ENCODE data around the gene TTLL11. TPM values are rescaled to one million over a fixed set of nuclear protein-coding genes. Genes with fewer than 3 reads are reported as not detected.
A peak's percentile ranks its signal among the peaks of the same experiment; 100 is the strongest.

Gene TTLL11
- total RNA-seq, 1 donor from 2014 or later, result 0.75 TPM

- Mint-ChIP-seq H3K27me3 (ENCODE audit: insufficient read depth, low read depth) (no peaks in the 10 kb centered on the region), H3K36me3 (no peaks in the 10 kb centered on the region), H3K27ac (no peak overlapping the region), H3K4me1 (peaks cover 19% of the 10 kb centered on the region), H3K9me3 (no peaks in the 10 kb centered on the region), H3K4me3 (no peak overlapping the region)
- no peak overlapping the region for H3K9ac ChIP-seq
- H3F3A ChIP-seq (ENCODE audit: low read depth), result no peaks in the 10 kb centered on the region
- no peak overlapping the region for H3K27ac ChIP-seq
- H3K9me3 ChIP-seq (ENCODE audit: low read depth), result no peaks in the 10 kb centered on the region
- no peaks in the 10 kb centered on the region for H3K79me2 ChIP-seq (ENCODE audit: low read depth)
- no peak for DNase-seq (ENCODE audit: low spot score)
- peaks cover 5% of the 10 kb centered on the region for H3K4me1 ChIP-seq
- H3K4me2 ChIP-seq, result no peak overlapping the region
- no peak overlapping the region for H3K4me3 ChIP-seq
- H3K27me3 ChIP-seq, result peaks cover 5% of the 10 kb centered on the region
- H3K36me3 ChIP-seq, result no peaks in the 10 kb centered on the region
- H2AFZ ChIP-seq (replicated peaks), result no peak overlapping the region
- H4K20me1 ChIP-seq (ENCODE audit: low read depth), result no peaks in the 10 kb centered on the region
- TF ChIP-seq EZH2phosphoT487 (IDR thresholded peaks at IDR 0.05) (no peak), EZH2 (IDR thresholded peaks at IDR 0.05) (no peak), CTCF (IDR thresholded peaks at IDR 0.05) (no peak)
These were observed 150.2 kb downstream of the TTLL11 start for GRCh38 chr9:121942866-121943382.

GRCh38 chr9:121942313-121942712, 150.8 kb downstream of the TTLL11 start:
- Histone ChIP-seq H3K4me1 (peaks cover 5% of the 10 kb centered on the region), H3K27ac (no peak overlapping the region)
- no peaks in the 10 kb centered on the region for H3K36me3 Mint-ChIP-seq

GRCh38 chr9:121939643-121940042, 153.5 kb downstream of the TTLL11 start:
- Mint-ChIP-seq H3K9me3 (no peaks in the 10 kb centered on the region), H3K4me3 (no peak overlapping the region), H3K36me3 (no peaks in the 10 kb centered on the region), H3K27ac (no peak overlapping the region), H3K27me3 (ENCODE audit: insufficient read depth, low read depth) (no peaks in the 10 kb centered on the region), H3K4me1 (no peaks in the 10 kb centered on the region)
- H3F3A ChIP-seq (ENCODE audit: low read depth), result no peaks in the 10 kb centered on the region
- no peaks in the 10 kb centered on the region for H3K79me2 ChIP-seq (ENCODE audit: low read depth)
- H3K27ac ChIP-seq, result no peak overlapping the region
- H3K36me3 ChIP-seq, result no peaks in the 10 kb centered on the region
- peak overlapping the region; percentile 46 for H2AFZ ChIP-seq (replicated peaks)
- peaks cover 5% of the 10 kb centered on the region for H3K27me3 ChIP-seq
- DNase-seq (ENCODE audit: low spot score), result no peak
- H3K9me3 ChIP-seq (ENCODE audit: low read depth), result no peaks in the 10 kb centered on the region
- H3K4me2 ChIP-seq, result no peak overlapping the region
- no peak overlapping the region for H3K9ac ChIP-seq
- no peak overlapping the region for H3K4me3 ChIP-seq
- TF ChIP-seq EZH2phosphoT487 (IDR thresholded peaks at IDR 0.05) (no peak), EZH2 (IDR thresholded peaks at IDR 0.05) (no peak), CTCF (IDR thresholded peaks at IDR 0.05) (no peak)
- no peaks in the 10 kb centered on the region for H4K20me1 ChIP-seq (ENCODE audit: low read depth)
- H3K4me1 ChIP-seq, result no peaks in the 10 kb centered on the region

More at GRCh38 chr9:121942313-121942712, 150.8 kb downstream of the TTLL11 start:
- no peaks in the 10 kb centered on the region for H3F3A ChIP-seq (ENCODE audit: low read depth)
- Mint-ChIP-seq H3K9me3 (no peaks in the 10 kb centered on the region), H3K4me3 (no peak overlapping the region), H3K27ac (no peak overlapping the region), H3K27me3 (ENCODE audit: insufficient read depth, low read depth) (no peaks in the 10 kb centered on the region), H3K4me1 (peaks cover 13% of the 10 kb centered on the region)
- no peak overlapping the region for H2AFZ ChIP-seq (replicated peaks)
- H3K4me3 ChIP-seq, result no peak overlapping the region
- H4K20me1 ChIP-seq (ENCODE audit: low read depth), result no peaks in the 10 kb centered on the region
- H3K79me2 ChIP-seq (ENCODE audit: low read depth), result no peaks in the 10 kb centered on the region
- H3K9ac ChIP-seq, result no peak overlapping the region
- H3K36me3 ChIP-seq, result no peaks in the 10 kb centered on the region
- DNase-seq (ENCODE audit: low spot score), result no peak
- TF ChIP-seq EZH2phosphoT487 (IDR thresholded peaks at IDR 0.05), result no peak
- TF ChIP-seq CTCF (IDR thresholded peaks at IDR 0.05), result no peak
- no peak for TF ChIP-seq EZH2 (IDR thresholded peaks at IDR 0.05)
- no peak overlapping the region for H3K4me2 ChIP-seq
- no peaks in the 10 kb centered on the region for H3K9me3 ChIP-seq (ENCODE audit: low read depth)
- peaks cover 5% of the 10 kb centered on the region for H3K27me3 ChIP-seq

Measured in neural progenitor cell (in vitro differentiated cells).